ENCODE data around the gene PSMB3. TPM values are rescaled to one million over a fixed set of nuclear protein-coding genes. Genes with fewer than 3 reads are reported as not detected.

PSMB3 gene
- total and polyA plus RNA-seq, 3 donors from 2014 or later: 111 to 144 (median 113) TPM

- DNase-seq: peak; percentile 47
- Histone ChIP-seq H3K9me3 (no peaks in the 10 kb centered on the region), H3K4me1 (peaks cover 22% of the 10 kb centered on the region), H3K27me3 (no peaks in the 10 kb centered on the region), H3K36me3 (ENCODE audit: low read depth, missing control alignments) (no peaks in the 10 kb centered on the region), H3K27ac (no peak overlapping the region), H3K4me3 (no peak overlapping the region)
- 66 to 70% methylated on average over 20 to 21 of the region's 21 CpGs for WGBS, 2 donors
- TF ChIP-seq CTCF (IDR thresholded peaks at IDR 0.05) (no peak), POLR2A (IDR thresholded peaks at IDR 0.05) (no peak)
- intact Hi-C loops (cut with DNase I; ENCODE audit: low total_unique reads): no loop called here
These were observed 44.7 kb upstream of the PSMB3 start for GRCh38 chr17:38707678-38708351.

- intact Hi-C loops (cut with DNase I; ENCODE audit: low total_unique reads): no loop called here
- Histone ChIP-seq H3K27me3 (no peaks in the 10 kb centered on the region), H3K4me3 (no peak overlapping the region), H3K27ac (no peak overlapping the region), H3K9me3 (no peaks in the 10 kb centered on the region), H3K4me1 (peaks cover 14% of the 10 kb centered on the region), H3K36me3 (ENCODE audit: low read depth, missing control alignments) (no peaks in the 10 kb centered on the region)
- TF ChIP-seq CTCF (IDR thresholded peaks at IDR 0.05): no peak
- TF ChIP-seq POLR2A (IDR thresholded peaks at IDR 0.05): no peak
- 88 to 94% methylated on average over 15 to 18 of the region's 18 CpGs for WGBS, 2 donors
- no peak for DNase-seq
These were observed 43.3 kb upstream of the PSMB3 start for GRCh38 chr17:38709104-38709820.

GRCh38 chr17:38709864-38710603, 42.5 kb upstream of the PSMB3 start:
- Histone ChIP-seq H3K9me3 (no peaks in the 10 kb centered on the region), H3K4me3 (no peak overlapping the region), H3K36me3 (ENCODE audit: low read depth, missing control alignments) (no peaks in the 10 kb centered on the region), H3K27me3 (no peaks in the 10 kb centered on the region), H3K27ac (no peak overlapping the region), H3K4me1 (peaks cover 14% of the 10 kb centered on the region)
- DNase-seq: no peak
- intact Hi-C loops (cut with DNase I; ENCODE audit: low total_unique reads): no loop called here
- TF ChIP-seq POLR2A (IDR thresholded peaks at IDR 0.05) (no peak), CTCF (IDR thresholded peaks at IDR 0.05) (no peak)
- WGBS, 2 donors: 75 to 81% methylated on average over 13 of the region's 13 CpGs

GRCh38 chr17:38710604-38710962, 42.0 kb upstream of the PSMB3 start:
- Histone ChIP-seq H3K9me3 (no peaks in the 10 kb centered on the region), H3K27me3 (no peaks in the 10 kb centered on the region), H3K27ac (no peak overlapping the region), H3K36me3 (ENCODE audit: low read depth, missing control alignments) (no peaks in the 10 kb centered on the region), H3K4me1 (peaks cover 14% of the 10 kb centered on the region), H3K4me3 (no peak overlapping the region)
- DNase-seq: no peak
- 93 to 97% methylated on average over 3 of the region's 3 CpGs for WGBS, 2 donors
- TF ChIP-seq POLR2A (IDR thresholded peaks at IDR 0.05): no peak
- TF ChIP-seq CTCF (IDR thresholded peaks at IDR 0.05): no peak
- intact Hi-C loops (cut with DNase I; ENCODE audit: low total_unique reads): no loop called here
